GM23338 (cell line): ENCODE results near the gene LEFTY1. TPM values are rescaled to one million over a fixed set of nuclear protein-coding genes. Genes with fewer than 3 reads are reported as not detected.

Experiments used
- ATAC-seq: fragments of 200-7000 bp; cut with Tn5 transposase; 3 replicates; pipeline ENCODE4 v1.9.1; 2020
- DNase-seq: peaks from one replicate; pipeline ENCODE4 v3.0.0-alpha.2; 2015; ENCODE audit warnings: low spot score
- H2AFZ ChIP-seq: fragments of 200-600 bp; sonication (generic); 2 replicates; pipeline ENCODE4 v1.8.0; 2016; ENCODE audit warnings: antibody characterized with exemption, mild to moderate bottlenecking, moderate library complexity
- H3F3A ChIP-seq: fragments of 200-600 bp; sonication (generic); replicated peaks from 2 replicates; pipeline ENCODE4 v1.8.0; 2017; ENCODE audit warnings: antibody characterized with exemption, mixed run types, low read depth
- H3K27ac ChIP-seq: fragments of 200-600 bp; sonication (generic); 2 replicates; pipeline ENCODE4 v1.6.1; 2016; ENCODE audit warnings: low read depth
- H3K27me3 ChIP-seq: fragments of 200-600 bp; sonication (generic); 2 replicates; pipeline ENCODE4 v1.8.0; 2016; ENCODE audit warnings: mild to moderate bottlenecking, mixed run types, moderate library complexity; ENCODE audit not compliant: insufficient read depth
- H3K36me3 ChIP-seq: fragments of 200-600 bp; sonication (generic); 2 replicates; pipeline ENCODE4 v1.8.0; 2016; ENCODE audit warnings: mild to moderate bottlenecking; ENCODE audit not compliant: insufficient read depth
- H3K4me1 ChIP-seq: fragments of 200-600 bp; sonication (generic); 2 replicates; pipeline ENCODE4 v1.8.0; 2016; ENCODE audit warnings: mild to moderate bottlenecking, moderate library complexity; ENCODE audit not compliant: insufficient read depth
- H3K4me2 ChIP-seq: fragments of 200-600 bp; sonication (generic); 2 replicates; pipeline ENCODE4 v1.7.1; 2017; ENCODE audit warnings: mixed run types
- H3K4me3 ChIP-seq: fragments of 200-600 bp; sonication (generic); 2 replicates; pipeline ENCODE4 v1.6.1; 2016; ENCODE audit warnings: mixed run types
- H3K79me2 ChIP-seq: fragments of 200-600 bp; sonication (generic); replicated peaks from 2 replicates; pipeline ENCODE4 v1.8.0; 2017; ENCODE audit warnings: mild to moderate bottlenecking; ENCODE audit not compliant: insufficient read depth
- H3K9me2 ChIP-seq: fragments of 200-600 bp; sonication (generic); 2 replicates; pipeline ENCODE4 v1.8.0; 2017; ENCODE audit not compliant: insufficient read depth
- H4K20me1 ChIP-seq: fragments of 200-600 bp; sonication (generic); replicated peaks from 2 replicates; pipeline ENCODE4 v1.8.0; 2017; ENCODE audit warnings: mild to moderate bottlenecking; ENCODE audit not compliant: insufficient read depth
- H3K27ac Mint-ChIP-seq: 2 replicates; pipeline ENCODE4 v1.8.0; 2020; ENCODE audit warnings: inconsistent platforms, mild to moderate bottlenecking, moderate library complexity, mixed read lengths
- H3K27me3 Mint-ChIP-seq: 3 replicates; pipeline ENCODE4 v1.8.0; 2022; ENCODE audit warnings: low read depth, mild to moderate bottlenecking, moderate library complexity, mixed read lengths, inconsistent platforms; ENCODE audit not compliant: insufficient read depth, poor library complexity
- H3K36me3 Mint-ChIP-seq: 3 replicates; pipeline ENCODE4 v1.8.0; 2021; ENCODE audit warnings: low read depth, mild to moderate bottlenecking, inconsistent platforms, moderate library complexity, mixed read lengths
- H3K4me1 Mint-ChIP-seq: 3 replicates; pipeline ENCODE4 v1.8.0; 2020; ENCODE audit warnings: mild to moderate bottlenecking, inconsistent platforms, mixed read lengths
- H3K4me3 Mint-ChIP-seq: 3 replicates; pipeline ENCODE4 v1.8.0; 2021; ENCODE audit warnings: moderate library complexity, mild to moderate bottlenecking, inconsistent platforms, mixed read lengths
- H3K9me3 Mint-ChIP-seq: 3 replicates; pipeline ENCODE4 v1.8.0; 2020; ENCODE audit warnings: moderate library complexity, mild to moderate bottlenecking, inconsistent platforms, mixed read lengths
- NANOG ChIP-seq: IDR thresholded peaks from 2 replicates; pipeline ENCODE4 v1.6.1; 2016; ENCODE audit warnings: antibody characterized with exemption, borderline replicate concordance
- REST ChIP-seq: IDR thresholded peaks from one replicate; pipeline ENCODE4 v1.6.1; 2018; ENCODE audit warnings: antibody characterized with exemption; ENCODE audit not compliant: unreplicated experiment
- ZNF114 ChIP-seq: fragments of 250-450 bp; sonication (Bioruptor Pico); IDR thresholded peaks from 2 replicates; pipeline ENCODE4 v1.5.0; 2020; ENCODE audit warnings: mild to moderate bottlenecking, moderate library complexity
- polyA plus RNA-seq: library from polyadenylated mRNA; unstranded; fragments of >200 nt; fragmentation: Nextera tagmentation; extraction: Ambion mirVana; gene quantifications from 2 replicates; pipeline ENCODE4 v1.2.1, GENCODE V29; 2016
- total RNA-seq: library from RNA; depleted of rRNA; stranded (reverse); fragments of >200 nt; shearing (Covaris generic); gene quantifications from 2 replicates; pipeline ENCODE4 v1.2.3, GENCODE V29; 2014
- TF ChIP-seq, protein P1 (sequence below), 2 experiments: fragments of 200-600 bp in 1 of 2; sonication (generic) in 1 of 2; conservative IDR thresholded peaks; 2 replicates each; pipeline versions ENCODE4 v1.5.1 to v1.6.1; 2016 to 2017; ENCODE audit warnings: antibody characterized with exemption in 2 of 2, low read depth in 2 of 2, mild to moderate bottlenecking in 2 of 2, moderate library complexity in 1 of 2

LEFTY1 gene
- total and polyA plus RNA-seq, 2 experiments from 2014 or later = 27.5 to 65.4 TPM

DNA sequence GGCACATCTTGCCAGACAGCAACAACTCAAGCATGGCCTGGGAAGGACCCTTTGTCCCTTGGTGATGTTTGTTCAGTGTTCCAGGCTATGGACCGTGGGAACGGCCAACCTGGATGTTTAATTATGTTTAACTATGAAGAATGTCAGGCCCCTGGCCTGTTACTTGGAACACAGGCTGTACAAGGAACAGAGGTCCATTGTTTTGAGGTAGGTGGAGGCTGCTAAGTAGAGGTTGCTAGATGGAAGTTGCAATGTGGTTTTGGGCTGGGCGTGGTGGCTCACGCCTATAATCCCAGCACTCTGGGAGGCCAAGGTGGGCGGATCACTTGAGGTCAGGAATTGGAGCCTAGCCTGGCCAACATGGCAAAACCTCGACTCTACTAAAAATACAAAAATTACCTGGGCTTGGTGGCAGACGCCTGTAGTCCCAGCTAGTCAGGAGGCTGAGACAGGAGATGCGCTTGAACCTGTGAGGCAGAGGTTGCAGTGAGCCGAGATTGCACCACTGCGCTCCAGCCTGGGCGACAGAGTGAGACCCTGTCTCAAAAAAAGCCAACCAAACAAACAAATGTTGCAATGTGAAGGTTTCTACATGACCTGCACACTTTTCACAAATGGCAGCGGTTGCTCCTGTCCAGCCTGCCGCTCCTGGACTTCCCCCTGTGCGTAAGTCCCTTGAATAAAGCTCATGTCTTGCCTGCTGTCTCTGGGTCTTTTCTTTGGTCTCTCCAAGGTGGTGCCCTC is 2.5 kb upstream of the LEFTY1 start:
- Histone ChIP-seq H3K9me2 (no peaks in the 10 kb centered on the region), H2AFZ (no peak overlapping the region), H3F3A (peaks cover 8% of the 10 kb centered on the region), H3K36me3 (no peaks in the 10 kb centered on the region), H3K4me2 (peak overlapping the region; percentile 31; the same call in 1 of the 2 replicates), H3K27me3 (no peaks in the 10 kb centered on the region), H3K4me1 (peaks cover 31% of the 10 kb centered on the region), H3K79me2 (0 out of 2 replicates have a peak, but pooled peaks cover 4% of the 10 kb centered on the region), H3K4me3 (no peak overlapping the region), H4K20me1 (no peaks in the 10 kb centered on the region), H3K27ac (peak overlapping the region; percentile 76; the same call in 1 of the 2 replicates)
- Mint-ChIP-seq H3K9me3 (no peaks in the 10 kb centered on the region), H3K27ac (no peak overlapping the region), H3K4me3 (no peak overlapping the region), H3K27me3 (peaks cover 13% of the 10 kb centered on the region), H3K4me1 (peaks cover 36% of the 10 kb centered on the region), H3K36me3 (no peaks in the 10 kb centered on the region)
- DNase-seq = no peak
- TF ChIP-seq REST = no peak
- TF ChIP-seq NANOG = no peak
- TF ChIP-seq, protein P1, sequence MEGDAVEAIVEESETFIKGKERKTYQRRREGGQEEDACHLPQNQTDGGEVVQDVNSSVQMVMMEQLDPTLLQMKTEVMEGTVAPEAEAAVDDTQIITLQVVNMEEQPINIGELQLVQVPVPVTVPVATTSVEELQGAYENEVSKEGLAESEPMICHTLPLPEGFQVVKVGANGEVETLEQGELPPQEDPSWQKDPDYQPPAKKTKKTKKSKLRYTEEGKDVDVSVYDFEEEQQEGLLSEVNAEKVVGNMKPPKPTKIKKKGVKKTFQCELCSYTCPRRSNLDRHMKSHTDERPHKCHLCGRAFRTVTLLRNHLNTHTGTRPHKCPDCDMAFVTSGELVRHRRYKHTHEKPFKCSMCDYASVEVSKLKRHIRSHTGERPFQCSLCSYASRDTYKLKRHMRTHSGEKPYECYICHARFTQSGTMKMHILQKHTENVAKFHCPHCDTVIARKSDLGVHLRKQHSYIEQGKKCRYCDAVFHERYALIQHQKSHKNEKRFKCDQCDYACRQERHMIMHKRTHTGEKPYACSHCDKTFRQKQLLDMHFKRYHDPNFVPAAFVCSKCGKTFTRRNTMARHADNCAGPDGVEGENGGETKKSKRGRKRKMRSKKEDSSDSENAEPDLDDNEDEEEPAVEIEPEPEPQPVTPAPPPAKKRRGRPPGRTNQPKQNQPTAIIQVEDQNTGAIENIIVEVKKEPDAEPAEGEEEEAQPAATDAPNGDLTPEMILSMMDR (conservative IDR thresholded peaks at IDR 0.05; ENCODE audit: low read depth in 2 of 2) = no peak
- no peak for TF ChIP-seq ZNF114 (CRISPR knock-in tag)
- no peak for ATAC-seq

DNA sequence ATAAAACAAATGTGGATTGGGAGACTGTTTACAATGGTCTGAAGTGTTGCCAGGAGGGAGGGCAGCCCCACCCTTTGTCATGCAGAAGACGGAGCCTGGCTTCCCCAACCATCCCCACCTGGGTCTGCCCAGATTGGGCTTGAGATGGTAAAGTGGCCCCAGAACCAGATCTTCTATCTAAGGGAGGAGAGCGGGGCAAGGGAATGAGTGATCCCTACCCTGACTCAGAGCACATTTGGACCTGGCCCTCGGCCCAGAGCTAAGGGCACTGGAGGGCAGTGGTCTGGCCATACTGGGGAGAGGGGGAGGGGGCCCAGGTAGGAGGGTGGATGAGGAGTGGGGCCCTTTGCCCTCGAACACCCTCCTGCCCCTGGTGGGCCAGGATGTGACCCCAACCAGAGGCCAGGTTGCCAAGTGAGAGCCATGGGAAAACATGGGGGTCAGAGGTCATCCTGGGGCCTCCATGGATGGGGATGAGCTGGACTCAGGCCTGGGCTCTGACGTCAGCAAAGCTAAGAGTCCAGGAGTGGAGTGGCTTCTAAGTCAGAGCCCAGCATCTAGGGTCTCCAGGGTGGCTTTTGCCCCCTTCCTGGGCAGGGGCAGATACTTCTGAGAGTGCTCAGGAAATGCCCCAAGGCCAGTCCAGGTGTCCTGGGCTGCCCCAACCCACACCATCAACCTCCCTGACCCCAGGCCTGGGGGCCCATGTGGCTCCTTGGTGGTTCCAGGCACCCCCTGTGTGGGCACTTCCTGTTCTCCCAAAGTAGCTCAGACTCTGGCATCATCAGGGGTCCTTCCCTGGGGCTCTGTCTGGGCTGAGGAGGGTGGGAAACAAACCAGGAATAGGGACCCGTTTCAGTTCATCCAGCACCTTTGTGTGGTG is 1.6 kb upstream of the LEFTY1 start:
- peaks cover 30% of the 10 kb centered on the region for H3K4me1 ChIP-seq
- no peaks in the 10 kb centered on the region for H3K36me3 ChIP-seq
- H3K4me1 Mint-ChIP-seq = peaks cover 35% of the 10 kb centered on the region
- peaks cover 10% of the 10 kb centered on the region for H3F3A ChIP-seq
- H3K4me3 Mint-ChIP-seq = no peak overlapping the region; the same call in 2 of the 3 replicates
- no peaks in the 10 kb centered on the region for H3K9me3 Mint-ChIP-seq
- H3K36me3 Mint-ChIP-seq = no peaks in the 10 kb centered on the region
- H3K27ac Mint-ChIP-seq = no peak overlapping the region
- peaks cover 16% of the 10 kb centered on the region for H3K27me3 Mint-ChIP-seq
- peak; percentile 78 for DNase-seq
- no peaks in the 10 kb centered on the region for H3K9me2 ChIP-seq
- no peak overlapping the region for H2AFZ ChIP-seq
- no peaks in the 10 kb centered on the region for H3K27me3 ChIP-seq
- peak overlapping the region; percentile 81 for H3K4me2 ChIP-seq
- no peaks in the 10 kb centered on the region for H4K20me1 ChIP-seq
- H3K79me2 ChIP-seq = 0 out of 2 replicates have a peak, but pooled peaks cover 4% of the 10 kb centered on the region
- peak overlapping the region; percentile 55; the same call in 1 of the 2 replicates for H3K4me3 ChIP-seq
- ATAC-seq = peak; percentile 69
- peak overlapping the region; percentile 76 for H3K27ac ChIP-seq
- TF ChIP-seq NANOG (peak; percentile 66; the same call in 1 of the 2 replicates), REST (no peak)
